ENCODE results near the gene GORASP1.

The GORASP1 gene

GRCh38 chr3:39107388-39108199, at the start of gene GORASP1, which contains the start of gene TTC21A:
GORASP1 (minus strand) TSS chr3:39107627; CDS start chr3:39107541, 86 bp downstream.
TTC21A (plus strand) TSS chr3:39107680; CDS start chr3:39107838, 158 bp downstream.
- peak; percentile 64 for DNase-seq

DNA sequence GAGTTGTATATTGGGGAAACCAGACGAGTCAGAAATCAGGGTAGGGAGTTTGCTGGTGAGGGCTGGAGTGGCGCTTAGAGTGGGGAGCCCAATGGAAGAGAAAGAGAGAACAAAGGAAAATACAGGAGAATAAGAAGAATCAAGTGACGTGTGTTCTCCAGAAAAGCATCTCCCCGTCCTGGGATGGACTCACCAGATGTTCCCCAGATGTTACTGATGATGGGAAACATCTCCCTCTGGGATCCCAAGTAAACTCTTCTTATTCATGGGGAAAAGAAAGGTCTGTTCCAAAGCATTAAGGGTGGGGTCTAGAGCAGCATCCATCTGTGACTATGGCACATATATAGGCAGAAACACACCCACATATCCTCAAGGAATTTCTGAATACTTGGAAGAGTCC, 49.0 kb upstream of the GORASP1 start:
- DNase-seq = no peak

DNA sequence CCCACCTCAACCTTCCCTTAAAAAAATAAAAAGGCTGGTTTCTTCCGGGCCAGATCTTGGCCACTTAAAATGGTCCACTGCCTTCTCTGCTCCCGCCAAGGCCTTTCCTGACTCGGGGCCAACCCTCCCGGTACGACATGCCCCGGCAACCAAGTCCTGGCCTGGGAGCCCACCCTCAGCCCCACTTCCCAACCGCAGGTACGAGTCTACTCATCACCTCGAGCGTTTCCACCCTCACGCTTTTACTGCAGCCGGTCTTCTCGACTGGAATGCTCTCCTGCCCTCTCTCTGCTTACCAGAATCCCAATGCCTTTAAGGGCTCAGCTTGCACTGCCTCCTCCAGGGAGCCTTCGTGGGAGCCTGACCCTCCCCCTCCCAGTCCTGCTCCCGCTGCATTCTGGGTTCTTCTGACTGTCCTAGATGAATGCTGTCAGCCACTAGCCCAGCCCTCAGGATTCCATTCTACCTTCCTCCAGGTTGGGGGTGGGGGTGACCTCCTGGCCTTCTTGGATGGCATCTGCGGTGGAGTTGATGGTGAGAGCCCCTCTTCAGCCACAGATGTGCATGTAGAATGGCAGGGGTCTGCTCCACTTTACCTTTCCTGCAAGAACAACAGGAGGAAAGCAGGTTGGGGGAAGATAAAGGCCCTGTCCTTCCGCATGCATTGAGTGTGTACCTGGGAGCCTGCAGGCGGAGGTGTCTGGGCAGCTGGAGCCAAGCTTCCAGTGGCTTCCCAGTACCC, 47.0 kb upstream of the GORASP1 start:
- no peak for DNase-seq

- DNase-seq = no peak
Measured at GRCh38 chr3:39153977-39154279, 46.5 kb upstream of the GORASP1 start.

GRCh38 chr3:39150803-39151631, 43.6 kb upstream of the GORASP1 start:
- DNase-seq = peak; percentile 78

DNA sequence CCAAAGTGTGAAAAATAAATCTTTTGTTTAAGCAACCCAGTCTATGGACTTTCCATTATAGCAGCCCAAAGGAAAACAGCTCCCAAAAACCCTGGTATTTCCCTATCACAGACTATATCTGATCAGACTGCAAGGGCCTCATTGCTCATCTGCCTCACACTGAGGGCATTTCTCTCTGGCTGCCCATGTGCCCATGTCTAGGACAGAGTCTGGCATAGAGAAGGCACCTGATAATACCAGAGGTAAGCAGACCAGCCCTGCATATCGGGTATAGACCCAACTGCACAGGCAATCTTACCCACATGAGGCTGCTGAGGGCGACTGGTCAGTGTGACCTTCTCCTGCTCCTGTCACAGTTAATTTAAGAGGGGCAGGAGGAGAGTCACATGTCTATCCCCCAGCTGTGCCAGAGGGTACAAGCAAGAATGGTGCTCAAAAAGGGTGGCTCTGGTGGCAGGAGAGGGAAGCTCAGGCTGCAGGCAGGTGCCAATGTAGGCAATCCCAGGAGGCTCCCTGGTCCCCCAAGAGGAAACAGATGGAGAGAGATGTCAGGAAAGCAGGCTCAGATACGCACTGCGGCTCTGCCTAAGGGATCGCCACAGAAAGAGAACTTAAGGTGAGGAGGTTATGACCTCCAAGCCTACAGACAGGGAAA, 42.8 kb upstream of the GORASP1 start:
- no peak for DNase-seq

- DNase-seq = no peak
Measured at GRCh38 chr3:39149498-39150147, 42.2 kb upstream of the GORASP1 start.

DNA sequence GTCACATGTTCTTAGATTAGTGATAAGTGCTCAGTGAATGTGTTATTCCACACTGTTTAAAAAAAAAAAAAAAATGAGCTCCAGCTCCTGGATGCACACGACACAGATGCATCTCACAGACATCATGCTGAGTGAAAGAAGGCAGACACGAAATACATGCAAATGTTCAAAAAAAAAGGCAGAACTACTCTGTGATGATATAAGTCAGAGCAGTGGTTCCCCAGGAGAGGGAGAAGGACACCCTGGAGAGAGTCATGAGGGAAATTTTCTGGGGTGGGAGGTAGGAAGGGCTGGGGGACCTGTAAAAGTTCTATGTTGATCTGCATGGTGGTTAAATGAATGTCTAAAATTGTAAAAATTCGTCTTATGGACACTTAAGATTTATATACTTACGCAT, 41.6 kb upstream of the GORASP1 start:
- DNase-seq = no peak

- no peak for DNase-seq
Measured at GRCh38 chr3:39148435-39149058, 41.1 kb upstream of the GORASP1 start.

- DNase-seq = no peak
Measured at GRCh38 chr3:39147711-39148434, 40.4 kb upstream of the GORASP1 start.

DNA sequence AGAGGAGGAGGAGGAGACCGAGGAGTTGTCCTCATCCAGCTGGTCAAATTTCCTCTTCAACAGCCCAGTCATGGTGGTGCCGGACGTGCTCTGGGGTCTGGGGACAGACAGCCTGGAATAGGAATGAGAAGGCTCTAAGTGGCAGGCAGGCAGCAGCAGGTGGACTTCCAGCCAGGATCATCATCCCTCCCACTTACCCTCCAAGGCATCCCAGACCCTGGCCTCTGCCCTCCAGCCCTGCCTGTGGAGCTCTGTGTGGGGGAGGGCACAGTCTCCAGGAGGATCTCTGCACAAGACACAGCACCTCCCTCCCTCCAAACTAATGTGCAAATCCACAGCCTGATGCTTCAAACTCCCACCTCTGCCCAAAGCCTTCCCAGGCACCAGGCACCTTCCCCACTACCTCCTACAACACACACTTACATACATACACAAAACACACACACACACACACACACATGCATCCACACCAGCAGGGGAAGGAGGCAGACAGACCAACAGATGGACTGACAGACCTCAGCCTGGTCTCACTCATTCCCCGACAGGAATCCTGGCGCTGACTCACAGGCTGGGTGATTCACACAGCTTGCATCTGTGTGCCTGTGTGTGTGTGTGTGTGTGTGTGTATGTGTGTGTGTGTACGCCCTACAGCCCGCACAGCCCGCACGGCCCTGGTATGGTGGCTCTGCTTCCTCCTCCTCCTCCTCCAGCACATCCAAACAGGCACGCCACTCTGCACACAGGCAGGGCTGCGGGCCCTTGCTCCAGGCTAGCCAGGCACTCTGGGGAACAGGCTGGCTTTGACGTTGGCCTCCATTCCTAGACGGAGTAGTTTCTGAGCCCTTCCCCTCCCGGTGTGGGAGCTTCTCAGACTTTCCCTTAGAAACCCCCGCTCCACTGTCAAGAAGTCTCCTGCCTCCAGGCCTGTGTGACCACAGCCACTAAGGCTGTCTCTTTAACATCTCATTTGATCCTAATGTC, 39.5 kb upstream of the GORASP1 start:
- DNase-seq = peak; percentile 84

GRCh38 chr3:39146083-39146501, 38.7 kb upstream of the GORASP1 start:
- no peak for DNase-seq

- no peak for DNase-seq
Measured at GRCh38 chr3:39144748-39145380, 37.4 kb upstream of the GORASP1 start.

GRCh38 chr3:39144095-39144747, 36.8 kb upstream of the GORASP1 start:
- no peak for DNase-seq

GRCh38 chr3:39143051-39143885, 35.8 kb upstream of the GORASP1 start:
- DNase-seq = no peak

GRCh38 chr3:39142067-39142466, 34.6 kb upstream of the GORASP1 start:
- no peak for DNase-seq

DNA sequence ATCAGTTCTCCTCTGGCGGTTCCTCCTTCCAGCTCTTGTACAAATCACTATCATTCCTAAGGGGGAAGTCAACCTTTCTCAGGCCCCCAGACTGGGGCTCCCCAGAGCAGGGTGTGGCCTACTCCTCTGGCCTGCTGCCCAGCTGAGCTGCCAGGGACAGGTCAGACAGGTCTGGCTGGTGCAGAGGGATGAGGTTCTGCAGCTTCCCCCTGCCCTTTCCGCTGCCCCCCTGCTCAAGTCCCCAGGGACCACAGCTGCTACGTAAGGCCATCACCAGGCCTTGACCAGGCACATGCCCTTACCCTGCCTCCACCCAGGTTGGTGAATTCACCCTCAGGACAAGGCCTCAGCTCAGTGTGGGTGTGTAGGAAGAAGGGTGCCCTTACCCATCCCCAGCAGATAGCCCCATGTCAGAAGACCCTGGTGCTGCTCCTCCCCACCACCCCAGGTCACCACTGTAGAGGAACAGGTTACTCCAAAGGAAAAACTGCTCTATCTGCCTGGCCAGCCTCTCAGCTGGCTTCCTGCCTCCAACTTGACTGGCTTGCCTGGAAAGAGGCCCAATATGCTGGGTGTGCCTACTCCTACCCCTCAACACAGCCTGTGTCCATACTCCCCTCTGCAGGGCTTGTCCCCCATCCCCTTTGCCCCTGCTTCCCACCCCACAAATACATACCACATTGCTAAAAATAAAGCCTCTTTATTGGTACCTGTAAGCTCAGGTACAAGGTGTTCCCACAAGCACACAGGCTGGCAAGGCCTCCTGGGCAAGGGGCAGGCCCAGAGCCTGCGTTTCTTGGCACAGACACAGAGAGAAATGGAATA, 34.0 kb upstream of the GORASP1 start:
- no peak for DNase-seq
